GM18870 (cell line): ENCODE results near the gene PLAAT5.
"Not testable (repeated sequence)": the region's sequence is repeated elsewhere in the genome, so short reads cannot be mapped to it uniquely, and the experiment has no call there.

ENCODE experiments used
- ATAC-seq: cut with Tn5 transposase; IDR thresholded peaks from one replicate; pipeline ENCODE4 v1.9.1; 2021; ENCODE audit warnings: moderate library complexity; ENCODE audit not compliant: unreplicated experiment

Gene PLAAT5

DNA sequence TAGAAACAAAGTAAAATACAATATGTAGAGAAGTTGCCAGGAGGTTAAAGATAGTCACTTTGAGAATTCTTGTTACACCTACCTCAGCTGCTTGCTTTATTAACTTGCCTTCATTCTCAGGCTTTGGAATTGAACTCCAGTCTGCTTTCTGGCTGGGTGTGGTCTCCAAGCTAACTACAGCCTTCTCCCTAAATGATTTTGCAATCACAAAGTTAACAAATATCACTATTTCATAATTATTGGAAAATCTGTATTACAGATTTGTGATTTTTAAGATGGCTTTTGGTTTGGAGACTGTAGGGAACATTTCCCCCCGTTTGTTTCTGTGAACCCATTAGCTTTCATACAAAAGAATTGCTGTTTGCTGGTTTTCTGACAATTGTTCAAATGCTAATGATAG is 2.2 kb downstream of the PLAAT5 start:
- no peak for ATAC-seq

DNA sequence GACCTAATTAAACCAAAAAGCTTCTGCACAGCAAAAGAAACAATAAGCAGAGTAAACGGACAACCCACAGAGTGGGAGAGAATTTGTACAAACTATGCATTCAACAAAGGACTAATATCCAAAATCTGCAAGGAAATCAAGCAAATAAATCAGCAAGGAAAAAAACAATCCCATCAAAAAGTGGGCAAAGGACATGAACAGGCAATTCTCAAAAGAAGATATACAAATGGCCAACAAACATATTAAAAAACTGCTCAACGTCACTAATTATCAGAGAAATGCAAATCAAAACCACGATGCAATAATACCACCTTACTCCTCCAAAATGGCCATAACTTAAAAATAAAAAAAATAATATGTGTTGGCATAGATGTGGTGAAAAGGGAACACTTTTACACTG is 5.2 kb downstream of the PLAAT5 start:
- no peak for ATAC-seq

DNA sequence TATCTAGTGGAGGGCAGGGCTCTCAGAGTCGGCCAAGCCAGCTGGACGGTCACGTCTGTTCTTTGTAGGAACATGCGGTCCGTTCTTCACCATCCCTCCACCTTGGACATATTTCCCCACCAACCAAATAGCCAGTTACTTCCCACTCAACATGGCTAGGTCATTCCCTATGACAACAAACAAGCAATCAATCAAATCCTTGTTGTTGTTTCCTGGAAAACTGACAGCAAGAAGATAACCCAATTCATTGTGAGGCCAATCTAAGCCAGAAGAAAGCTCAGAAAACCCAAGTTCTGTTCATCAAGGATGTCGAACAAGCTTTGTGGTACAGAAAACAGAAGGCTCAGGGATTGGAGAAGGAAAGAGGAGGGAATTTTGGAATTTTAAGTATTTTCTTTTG is 10.9 kb downstream of the PLAAT5 start:
- no peak for ATAC-seq

DNA sequence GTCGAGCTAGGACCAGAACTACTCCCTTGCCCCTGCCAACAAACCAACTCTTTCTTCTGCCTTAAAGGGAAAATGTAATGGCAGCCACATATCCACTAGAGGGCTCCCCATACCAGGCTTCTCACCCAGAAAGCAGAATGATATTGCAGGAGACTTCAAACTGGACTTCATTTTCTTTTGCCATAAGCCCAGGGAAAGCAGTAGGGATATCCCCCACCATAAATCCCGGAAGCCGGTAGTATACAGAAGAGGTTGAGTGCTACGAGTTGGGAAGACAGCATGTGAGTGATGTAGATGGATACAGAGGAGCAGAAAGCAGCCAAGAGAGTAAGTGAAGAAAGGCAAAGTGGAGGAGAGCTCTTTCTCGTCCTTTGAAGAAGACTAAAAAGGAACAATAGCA is 12.1 kb downstream of the PLAAT5 start:
- no peak for ATAC-seq

DNA sequence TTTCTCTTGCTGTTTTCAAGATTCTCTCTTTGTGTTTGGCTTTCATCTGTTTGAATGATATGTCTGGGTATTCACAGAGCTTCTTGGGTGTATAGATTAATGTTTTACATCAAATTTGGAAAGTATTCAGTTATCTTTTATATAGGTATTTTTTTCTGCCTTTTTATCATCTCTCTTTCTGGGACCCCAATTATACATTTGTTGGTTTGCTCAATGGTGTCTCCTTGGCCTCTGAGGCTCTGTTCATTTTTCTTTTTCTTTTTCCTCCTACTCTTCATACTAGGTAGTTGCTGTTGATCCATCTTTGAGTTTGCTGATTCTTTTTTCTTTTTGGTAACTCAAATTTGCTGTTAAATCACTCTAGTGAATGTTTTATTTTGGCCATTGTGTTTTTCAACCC is 14.3 kb downstream of the PLAAT5 start:
- ATAC-seq, result no peak

DNA sequence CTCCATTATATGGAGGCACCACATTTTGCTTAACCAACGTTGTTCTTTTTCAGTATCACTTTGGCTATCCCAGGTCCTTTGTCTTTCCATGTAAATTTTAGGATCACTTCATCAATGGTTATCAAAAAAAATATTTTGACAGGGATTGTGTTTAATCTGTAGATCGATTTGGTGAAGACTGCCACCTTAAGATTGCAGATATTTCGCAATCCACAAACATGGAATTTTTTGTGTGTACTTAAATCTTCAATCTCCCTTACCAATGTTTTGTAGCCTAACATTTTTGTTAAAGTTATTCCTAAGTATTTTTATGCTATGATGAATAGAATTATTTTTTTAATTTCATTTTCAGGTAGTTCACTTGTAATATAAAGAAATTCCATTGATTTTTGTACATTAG is 18.6 kb downstream of the PLAAT5 start:
- no peak for ATAC-seq

DNA sequence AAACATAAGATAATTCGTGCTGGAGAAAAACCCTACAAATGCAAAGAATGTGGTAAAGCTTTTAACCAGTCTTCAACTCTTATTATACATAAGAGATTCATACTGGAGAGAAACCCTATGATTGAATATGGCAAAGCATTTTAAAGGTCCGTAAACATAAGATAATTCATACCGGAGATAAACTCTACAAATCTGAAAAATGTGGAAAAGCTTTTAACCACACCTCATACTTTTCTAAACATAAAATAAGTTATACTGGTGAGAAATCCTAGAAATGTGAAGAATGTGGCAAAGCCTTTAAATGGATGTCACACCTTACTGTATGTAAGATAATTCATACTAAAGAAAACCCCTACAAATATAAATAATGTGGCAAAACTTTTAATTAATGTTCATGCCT is 20.7 kb downstream of the PLAAT5 start:
- no peak for ATAC-seq

DNA sequence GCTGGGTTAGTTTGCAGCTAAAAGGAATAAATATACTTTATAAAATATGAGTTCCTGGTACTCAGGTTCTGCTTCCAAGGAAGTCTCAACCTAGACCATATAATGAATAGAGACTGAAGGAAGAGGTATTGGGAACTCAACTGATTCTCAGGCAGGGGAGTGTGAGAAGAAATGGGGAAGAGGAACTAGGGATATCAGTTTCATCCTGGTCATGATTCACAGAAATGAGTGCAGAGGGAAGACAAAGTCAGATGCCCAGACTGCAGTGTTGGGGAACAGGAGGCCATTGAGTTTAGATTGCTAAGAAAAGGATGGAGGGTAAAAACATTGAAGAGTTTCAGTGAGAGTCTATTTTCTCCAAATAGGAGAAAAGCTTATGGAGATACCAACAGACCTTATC is 28.8 kb downstream of the PLAAT5 start:
- no peak for ATAC-seq

DNA sequence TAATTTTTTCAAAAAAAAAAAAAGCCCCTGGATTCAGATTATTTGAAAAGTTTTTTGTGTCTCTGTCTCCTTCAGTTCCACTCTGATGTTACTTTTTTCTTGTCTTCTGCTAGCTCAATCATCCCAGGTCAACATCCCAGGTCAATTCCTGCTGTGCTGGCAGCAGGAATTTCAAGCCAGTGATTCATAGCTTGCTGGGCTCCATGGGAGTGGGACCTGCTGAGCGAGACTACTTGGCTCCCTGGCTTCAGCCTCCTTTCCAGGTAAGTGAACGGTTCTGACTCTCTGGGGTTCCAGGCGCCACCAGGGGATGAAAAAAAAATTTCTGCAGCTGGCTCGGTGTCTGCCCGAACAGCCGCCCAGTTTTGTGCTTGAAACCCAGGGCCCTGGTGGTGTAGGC is 31.4 kb downstream of the PLAAT5 start:
- ATAC-seq, result no peak

DNA sequence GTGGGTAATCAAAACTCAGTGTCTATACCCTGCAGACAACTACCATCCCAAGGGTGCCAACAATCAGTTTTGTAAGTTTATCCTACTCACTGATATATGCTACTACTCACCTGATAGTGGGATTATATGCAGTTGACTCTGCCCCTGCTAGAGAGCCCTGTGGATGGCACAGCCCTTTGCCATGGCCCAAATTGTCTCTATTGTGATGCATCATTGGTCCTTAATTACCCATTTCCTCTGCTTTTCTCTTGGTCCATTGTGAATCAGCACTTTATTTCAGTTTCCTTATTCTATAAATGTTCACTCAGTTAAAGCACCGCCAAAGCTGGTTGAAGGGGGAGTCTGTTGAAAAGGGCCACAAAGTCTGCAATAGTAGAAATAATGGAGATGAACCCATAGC is 42.3 kb downstream of the PLAAT5 start:
- no peak for ATAC-seq

DNA sequence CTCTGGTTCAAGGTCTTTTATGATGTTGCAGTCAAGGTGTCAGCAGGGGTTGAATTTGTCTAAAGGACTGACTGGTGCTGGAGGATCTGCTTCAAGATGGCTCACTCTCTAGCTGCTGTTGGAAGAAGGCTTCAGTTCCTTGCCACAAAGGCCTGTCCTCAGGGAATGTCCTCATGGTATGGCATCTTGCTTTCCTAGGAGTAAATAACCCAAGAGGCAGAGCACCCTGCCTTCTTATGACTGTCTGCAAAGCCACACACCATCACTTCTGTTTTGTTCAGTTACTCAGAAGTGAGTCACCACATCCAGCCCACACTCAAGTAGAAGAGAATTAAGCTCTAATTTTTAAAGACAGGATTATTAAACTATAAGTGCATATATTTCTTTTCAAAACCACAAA is 45.2 kb downstream of the PLAAT5 start:
- no peak for ATAC-seq

DNA sequence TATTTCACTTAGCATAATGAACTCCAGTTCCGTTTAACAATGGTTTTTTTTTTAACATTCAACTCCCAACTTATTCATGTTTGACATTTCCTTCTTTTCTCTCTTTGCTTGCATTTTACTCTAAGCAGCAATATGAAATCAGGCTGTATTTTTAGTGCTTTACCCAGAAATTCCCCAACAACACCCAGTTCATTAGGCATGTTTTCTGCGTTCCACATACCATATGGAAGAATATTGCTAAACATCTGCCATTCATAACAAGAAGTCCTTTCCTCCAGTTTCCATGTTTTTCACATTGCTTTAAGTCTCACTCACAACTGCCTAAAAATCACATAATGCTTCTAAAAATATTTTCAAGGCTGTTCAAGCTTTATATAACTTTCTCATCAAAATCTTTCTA is 45.8 kb downstream of the PLAAT5 start:
- ATAC-seq, result no peak

DNA sequence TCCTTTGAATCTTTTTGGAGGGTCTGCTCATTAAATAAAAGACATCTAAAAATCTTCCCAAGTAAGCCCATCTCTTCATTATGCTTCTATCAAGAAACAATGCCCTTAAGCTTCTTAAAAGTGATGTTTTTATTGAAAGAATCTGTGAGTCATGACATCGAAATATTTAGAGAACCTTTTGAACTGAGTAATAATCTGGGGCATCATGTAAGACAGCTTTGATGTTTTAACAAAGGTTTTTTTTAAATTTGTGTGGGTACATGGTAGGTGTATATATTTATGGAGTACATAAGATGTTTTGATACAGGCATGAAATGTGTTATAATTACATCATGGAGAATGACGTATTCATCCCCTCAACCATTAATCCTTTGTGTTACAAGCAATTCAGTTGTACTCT is 46.8 kb downstream of the PLAAT5 start:
- no peak for ATAC-seq

DNA sequence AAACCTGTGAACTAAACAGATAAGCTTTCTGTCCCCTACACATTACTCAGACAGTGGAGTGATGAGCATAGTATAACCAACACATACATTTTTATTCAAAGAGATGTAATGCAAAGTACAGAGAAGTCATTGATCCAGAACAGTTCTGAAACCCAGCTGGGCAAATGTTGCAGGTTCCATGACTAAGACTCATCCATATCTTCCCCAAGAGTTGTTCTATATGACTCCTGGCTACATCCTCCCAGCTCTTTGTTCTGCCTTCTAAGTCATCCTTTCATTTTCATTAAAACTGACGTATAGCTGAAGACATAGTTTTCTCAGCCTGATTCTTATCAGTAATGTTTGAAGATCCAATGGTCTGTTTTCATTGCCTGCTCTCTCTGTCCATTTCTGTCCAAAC is 47.3 kb downstream of the PLAAT5 start:
- ATAC-seq, result no peak

DNA sequence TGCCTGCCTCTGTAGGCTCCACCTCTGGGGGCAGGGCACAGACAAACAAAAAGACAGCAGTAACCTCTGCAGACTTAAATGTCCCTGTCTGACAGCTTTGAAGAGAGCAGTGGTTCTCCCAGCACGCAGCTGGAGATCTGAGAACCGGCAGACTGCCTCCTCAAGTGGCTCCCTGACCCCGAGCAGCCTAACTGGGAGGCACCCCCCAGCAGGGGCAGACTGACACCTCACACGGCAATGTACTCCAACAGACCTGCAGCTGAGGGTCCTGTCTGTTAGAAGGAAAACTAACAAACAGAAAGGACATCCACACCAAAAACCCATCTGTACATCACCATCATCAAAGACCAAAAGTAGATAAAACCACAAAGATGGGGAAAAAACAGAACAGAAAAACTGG is 55.1 kb downstream of the PLAAT5 start:
- not testable (repeated sequence) for ATAC-seq

DNA sequence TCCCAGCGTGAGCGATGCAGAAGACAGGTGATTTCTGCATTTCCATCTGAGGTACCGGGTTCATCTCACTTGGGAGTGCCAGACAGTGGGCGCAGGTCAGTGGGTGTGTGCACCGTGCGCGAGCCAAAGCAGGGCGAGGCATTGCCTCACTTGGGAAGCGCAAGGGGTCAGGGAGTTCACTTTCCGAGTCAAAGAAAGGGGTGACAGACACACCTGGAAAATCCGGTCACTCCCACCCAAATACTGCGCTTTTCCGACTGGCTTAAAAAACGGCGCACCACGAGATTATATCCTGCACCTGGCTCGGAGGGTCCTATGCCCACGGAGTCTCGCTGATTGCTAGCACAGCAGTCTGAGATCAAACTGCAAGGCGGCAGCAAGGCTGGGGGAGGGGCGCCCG is 55.6 kb downstream of the PLAAT5 start:
- ATAC-seq, result not testable (repeated sequence)

DNA sequence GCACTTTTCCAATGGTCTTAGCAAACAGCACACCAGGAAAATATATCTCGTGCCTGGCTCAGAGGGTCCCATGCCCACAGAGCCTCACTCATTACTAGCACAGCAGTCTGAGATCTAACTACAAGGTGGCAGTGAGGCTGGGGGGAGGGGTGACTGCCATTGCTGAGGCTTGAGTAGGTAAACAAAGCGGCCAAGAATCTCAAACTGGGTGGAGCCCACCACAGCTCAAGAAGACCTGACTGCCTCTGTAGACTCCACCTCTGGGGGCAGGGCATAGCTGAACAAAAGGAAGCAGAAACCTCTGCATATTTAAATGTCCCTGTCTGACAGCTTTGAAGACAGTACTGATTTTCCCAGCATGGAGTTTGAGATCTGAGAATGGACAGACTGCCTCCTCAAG is 60.2 kb downstream of the PLAAT5 start:
- ATAC-seq, result not testable (repeated sequence)

DNA sequence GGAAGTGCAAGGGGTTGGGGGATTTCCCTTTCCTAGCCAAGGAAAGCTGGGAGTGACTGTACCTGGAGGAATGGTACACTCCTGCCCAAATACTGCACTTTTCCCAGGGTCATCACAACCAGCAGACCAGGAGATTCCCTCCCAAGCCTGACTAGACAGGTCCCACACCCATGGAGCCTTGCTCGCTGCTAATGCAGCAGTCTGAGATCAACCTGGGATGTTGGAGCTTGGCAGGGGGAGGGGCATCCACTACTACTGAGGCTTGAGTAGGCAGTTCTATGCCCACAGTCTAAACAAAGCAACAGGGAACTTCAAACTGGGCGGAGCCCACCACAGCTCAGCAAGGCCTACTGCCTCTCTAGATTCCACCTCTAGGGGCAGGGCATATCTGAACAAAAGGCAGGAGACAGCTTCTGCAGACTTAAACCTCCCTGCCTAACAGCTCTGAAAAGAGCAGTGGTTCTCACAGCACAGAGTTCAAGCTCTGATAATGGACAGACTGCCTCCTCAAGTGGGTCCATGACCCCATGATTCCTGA is 62.9 kb downstream of the PLAAT5 start:
- ATAC-seq, result no peak

DNA sequence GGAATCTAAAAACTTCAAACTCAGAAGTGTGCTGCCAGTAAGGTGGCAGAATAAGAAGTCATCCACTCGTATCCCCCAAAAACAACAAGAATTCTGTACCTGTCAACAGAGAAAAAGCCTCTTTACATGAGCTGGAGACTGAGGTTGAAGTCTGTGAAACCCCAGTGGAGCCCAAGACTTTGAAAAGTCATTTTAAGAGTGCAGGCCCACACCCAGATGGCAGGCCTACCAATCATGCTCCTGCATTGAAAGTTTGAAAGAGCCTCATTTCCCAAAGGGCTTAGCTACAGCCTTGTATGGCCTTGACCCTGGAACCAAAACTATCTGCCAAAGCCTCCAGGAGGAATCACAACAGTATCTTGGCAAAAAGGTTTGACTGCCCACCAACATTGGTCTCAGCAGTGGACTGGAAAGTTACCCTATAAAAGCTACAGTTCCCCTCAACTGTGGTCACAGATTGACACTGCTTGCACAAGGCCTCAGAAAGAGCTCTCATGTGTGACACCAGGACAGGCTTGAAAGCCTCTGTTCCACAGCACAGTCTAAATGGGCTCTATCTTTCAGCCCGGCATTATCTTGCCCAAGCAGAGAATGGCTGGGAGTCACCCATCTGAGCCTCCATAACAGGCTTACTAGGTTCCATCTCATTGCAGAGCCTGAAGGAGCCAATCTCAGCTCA is 73.7 kb downstream of the PLAAT5 start:
- no peak for ATAC-seq
